ENCODE measurements around the gene ANKMY2.

- TF ChIP-seq SUZ12 (IDR thresholded peaks at IDR 0.05) (no peak), LEF1 (IDR thresholded peaks at IDR 0.05; ENCODE audit: borderline replicate concordance) (no peak), BHLHE40 (IDR thresholded peaks at IDR 0.05; ENCODE audit: borderline replicate concordance) (no peak), SP1 (IDR thresholded peaks at IDR 0.05) (no peak), TARDBP (IDR thresholded peaks at IDR 0.05) (no peak), FOXM1 (IDR thresholded peaks at IDR 0.05; ENCODE audit: borderline replicate concordance) (no peak), ARNT (IDR thresholded peaks at IDR 0.05) (no peak), ELF4 (IDR thresholded peaks at IDR 0.05) (no peak), ZNF384 (IDR thresholded peaks at IDR 0.05) (no peak)
Observed at GRCh38 chr7:16594676-16595075, 50.9 kb downstream of the ANKMY2 start.

Measured in HEK293T (cell line).